GM18519 (cell line): ENCODE data around the gene AKIRIN1.
A peak's percentile ranks its signal among the peaks of the same experiment; 100 is the strongest.
"Not testable (repeated sequence)": the region's sequence is repeated elsewhere in the genome, so short reads cannot be mapped to it uniquely, and the experiment has no call there.

Experiments
- ATAC-seq: cut with Tn5 transposase; IDR thresholded peaks from one replicate; pipeline ENCODE4 v1.9.1; 2021; ENCODE audit warnings: mild to moderate bottlenecking, moderate library complexity; ENCODE audit not compliant: unreplicated experiment, low FRiP score

The AKIRIN1 gene

GRCh38 chr1:38992412-38993111, 1.5 kb downstream of the AKIRIN1 start:
- no peak for ATAC-seq

GRCh38 chr1:38994196-38994595, 3.1 kb downstream of the AKIRIN1 start:
- no peak for ATAC-seq

- no peak for ATAC-seq
Observed at GRCh38 chr1:38997034-38997900, 6.2 kb downstream of the AKIRIN1 start.

GRCh38 chr1:38997901-38998190, 6.8 kb downstream of the AKIRIN1 start:
- no peak for ATAC-seq

GRCh38 chr1:39001516-39002421, 10.7 kb downstream of the AKIRIN1 start:
- ATAC-seq = no peak

- ATAC-seq = no peak
Observed at GRCh38 chr1:39003281-39003680, 12.2 kb downstream of the AKIRIN1 start.

GRCh38 chr1:39003794-39004193, 12.7 kb downstream of the AKIRIN1 start:
- no peak for ATAC-seq

GRCh38 chr1:39006287-39006686, 15.2 kb downstream of the AKIRIN1 start:
- ATAC-seq = no peak

- ATAC-seq = no peak
Observed at GRCh38 chr1:39006726-39007645, 15.9 kb downstream of the AKIRIN1 start.

GRCh38 chr1:39014956-39015355, 23.9 kb downstream of the AKIRIN1 start:
- not testable (repeated sequence) for ATAC-seq

- ATAC-seq = no peak
Observed at GRCh38 chr1:39016604-39017171, 25.6 kb downstream of the AKIRIN1 start.

GRCh38 chr1:39017266-39017665, 26.2 kb downstream of the AKIRIN1 start:
- no peak for ATAC-seq

- ATAC-seq = not testable (repeated sequence)
Observed at GRCh38 chr1:39020494-39020893, 29.4 kb downstream of the AKIRIN1 start.

- ATAC-seq = no peak
Observed at GRCh38 chr1:39021426-39021825, 30.4 kb downstream of the AKIRIN1 start.

- ATAC-seq = no peak
Observed at GRCh38 chr1:39023140-39023539, 32.1 kb downstream of the AKIRIN1 start.

GRCh38 chr1:39026051-39026865, 35.2 kb downstream of the AKIRIN1 start, which contains the start of gene NDUFS5:
NDUFS5 (plus strand) TSS chr1:39026350; CDS start chr1:39028725, 2,375 bp downstream.
- peak; percentile 66 for ATAC-seq

GRCh38 chr1:39026866-39027507, 35.9 kb downstream of the AKIRIN1 start:
- ATAC-seq = no peak

- no peak for ATAC-seq
Observed at GRCh38 chr1:39034114-39034654, 43.1 kb downstream of the AKIRIN1 start.
